HG02763 (cell line): ENCODE data around the gene ZIC5.

Experiments used
- ATAC-seq: cut with Tn5 transposase; IDR thresholded peaks from one replicate; pipeline ENCODE4 v1.9.1; 2021; ENCODE audit warnings: mild to moderate bottlenecking, moderate library complexity; ENCODE audit not compliant: unreplicated experiment

ZIC5 gene

DNA sequence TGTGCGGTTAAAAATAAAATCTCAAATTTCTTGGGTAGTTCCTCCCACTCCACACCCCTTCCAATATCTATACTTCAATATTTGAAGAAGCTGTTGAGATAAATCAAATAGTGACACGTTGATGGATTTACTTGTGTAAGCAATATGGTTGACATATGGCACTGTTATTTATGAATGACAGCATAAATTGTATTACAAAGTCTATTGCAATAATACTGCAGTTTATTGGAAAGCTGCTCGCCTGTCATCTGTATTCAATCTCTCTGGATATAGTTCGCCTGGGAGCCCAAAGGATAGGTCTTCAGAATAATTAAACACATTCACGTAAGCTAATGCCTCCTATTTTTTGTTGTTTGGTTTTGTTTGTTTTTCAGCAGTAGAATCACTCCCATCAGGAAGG is 5.0 kb upstream of the ZIC5 start:
- no peak for ATAC-seq

DNA sequence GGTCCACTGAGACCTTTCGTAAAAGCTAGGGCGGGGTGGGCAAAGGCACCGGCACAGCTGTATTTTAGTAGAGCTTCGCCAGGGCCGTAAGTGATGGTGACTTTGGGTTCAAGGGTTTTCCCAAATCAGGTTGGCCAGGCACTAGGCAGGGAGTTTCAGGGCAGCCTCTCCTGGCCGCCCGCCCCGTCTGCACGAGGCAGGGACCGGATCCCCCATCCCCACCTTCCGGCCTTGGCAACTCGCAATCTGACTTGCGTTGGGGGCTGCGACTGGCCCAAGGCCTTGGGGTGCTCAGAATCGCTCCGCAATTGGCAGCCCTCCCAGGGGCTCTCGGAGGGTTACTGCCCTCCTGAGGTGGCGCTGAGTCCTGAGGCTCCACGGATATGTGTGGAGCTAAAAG is 4.1 kb upstream of the ZIC5 start:
- no peak for ATAC-seq

GRCh38 chr13:99974939-99975561 is 3.5 kb upstream of the ZIC5 start:
- no peak for ATAC-seq

DNA sequence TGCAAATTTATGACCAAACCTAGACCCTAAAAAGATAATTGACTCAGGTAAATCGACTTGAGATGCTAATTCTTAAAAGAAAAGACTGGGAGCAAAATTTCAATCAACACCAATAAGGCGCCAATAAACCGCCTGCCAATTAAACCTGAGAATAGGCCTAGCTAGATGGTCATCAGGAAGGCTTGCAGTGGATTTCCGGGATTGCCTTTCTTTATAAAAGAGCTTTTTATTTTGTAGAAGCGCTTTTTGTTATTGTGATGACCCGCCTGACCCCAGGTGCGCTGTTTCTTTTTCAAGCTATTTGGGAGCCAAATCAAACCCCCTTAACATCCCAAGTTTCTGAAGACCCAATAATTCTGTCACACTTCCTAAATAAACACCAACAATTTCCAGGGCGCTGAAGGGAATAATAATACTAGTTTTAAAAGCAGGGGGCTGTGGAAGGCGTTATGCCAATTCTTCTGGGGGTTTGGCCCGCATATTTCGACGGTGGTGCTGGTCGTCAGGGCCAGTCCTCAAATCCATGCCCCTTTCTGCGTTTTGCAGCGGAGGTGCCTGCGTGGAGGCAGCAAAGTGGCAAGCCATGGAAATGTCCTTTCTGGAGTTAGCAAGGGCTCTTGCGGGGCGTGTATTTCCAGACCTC is 2.9 kb upstream of the ZIC5 start:
- no peak for ATAC-seq

- ATAC-seq = no peak
These were observed 2.2 kb upstream of the ZIC5 start for GRCh38 chr13:99973808-99974185.

GRCh38 chr13:99973163-99973807 is 1.7 kb upstream of the ZIC5 start:
- ATAC-seq = no peak

DNA sequence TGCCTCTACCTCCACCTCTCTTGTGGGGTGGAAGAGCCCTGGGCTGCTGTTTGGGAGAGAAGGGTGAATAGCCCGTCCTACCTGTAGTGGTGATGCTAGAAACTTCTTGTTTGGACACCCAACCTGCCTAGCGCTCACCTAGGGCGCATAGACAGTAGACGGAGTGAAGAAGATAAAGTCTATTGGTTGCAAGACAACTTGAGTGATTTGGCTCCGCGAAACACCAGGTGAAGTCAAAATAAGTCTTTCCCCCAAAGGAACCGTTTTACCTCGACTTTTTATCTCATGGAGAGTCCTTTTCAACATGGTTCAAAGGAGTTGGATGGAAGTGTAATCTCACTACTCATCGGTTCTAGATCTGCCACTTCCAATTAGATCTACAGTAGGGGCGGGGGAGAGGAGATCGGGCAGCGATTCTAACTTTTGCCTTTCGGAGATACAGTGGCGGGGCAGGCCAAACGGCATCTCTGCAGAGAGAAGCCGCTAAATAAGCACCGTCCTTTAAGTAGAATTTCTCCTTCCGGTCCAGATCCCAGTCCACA is 694 bp upstream of the ZIC5 start:
- ATAC-seq = no peak

DNA sequence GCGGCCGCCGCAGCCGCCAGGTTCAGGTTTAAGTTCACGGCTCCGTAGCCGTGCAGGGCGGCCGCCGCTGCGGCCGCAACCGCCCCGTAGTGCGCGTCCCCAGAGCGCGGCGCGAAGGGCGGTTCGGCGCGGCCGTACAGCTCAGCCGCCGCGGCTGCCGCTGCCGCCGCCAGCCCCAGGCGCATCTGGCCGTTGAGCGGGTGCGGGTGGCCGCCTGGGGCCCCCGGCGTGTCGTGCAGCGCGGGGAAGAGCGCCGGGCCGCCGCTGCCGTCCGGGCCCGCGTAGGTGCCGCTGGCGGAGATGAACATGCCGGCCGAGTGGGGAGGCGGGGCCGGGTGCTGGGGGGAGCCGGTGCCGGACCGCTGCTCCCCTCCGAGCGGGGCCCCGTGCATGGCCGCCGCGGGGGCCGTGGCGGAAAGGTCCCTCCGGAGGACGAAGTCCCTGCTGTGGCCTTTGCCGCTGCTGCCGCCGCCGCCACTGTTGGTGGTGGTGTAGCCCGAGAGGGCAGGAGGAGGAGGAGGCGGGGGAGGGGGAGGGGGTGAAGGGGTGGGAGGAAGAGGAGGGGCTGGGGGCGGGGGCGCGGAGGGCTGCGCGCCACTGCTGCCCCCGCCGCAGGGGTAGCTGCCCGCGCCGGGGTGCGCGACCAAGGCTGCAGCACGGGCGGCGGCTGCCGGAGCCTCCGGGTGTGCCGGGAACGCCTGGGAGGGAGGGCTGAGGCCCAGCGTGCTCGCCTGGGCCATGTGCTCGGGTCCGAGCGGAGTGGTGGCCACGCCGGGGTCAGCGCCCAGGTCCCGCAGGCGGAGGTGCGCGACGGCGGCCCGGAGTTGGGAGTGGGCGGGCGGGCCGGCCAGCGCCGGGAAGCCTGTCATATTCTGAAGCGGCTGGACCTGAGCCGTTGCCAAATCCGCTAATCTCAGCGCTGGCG is 654 bp downstream of the ZIC5 start:
- no peak for ATAC-seq

- no peak for ATAC-seq
These were observed 1.5 kb downstream of the ZIC5 start for GRCh38 chr13:99969919-99970650.

DNA sequence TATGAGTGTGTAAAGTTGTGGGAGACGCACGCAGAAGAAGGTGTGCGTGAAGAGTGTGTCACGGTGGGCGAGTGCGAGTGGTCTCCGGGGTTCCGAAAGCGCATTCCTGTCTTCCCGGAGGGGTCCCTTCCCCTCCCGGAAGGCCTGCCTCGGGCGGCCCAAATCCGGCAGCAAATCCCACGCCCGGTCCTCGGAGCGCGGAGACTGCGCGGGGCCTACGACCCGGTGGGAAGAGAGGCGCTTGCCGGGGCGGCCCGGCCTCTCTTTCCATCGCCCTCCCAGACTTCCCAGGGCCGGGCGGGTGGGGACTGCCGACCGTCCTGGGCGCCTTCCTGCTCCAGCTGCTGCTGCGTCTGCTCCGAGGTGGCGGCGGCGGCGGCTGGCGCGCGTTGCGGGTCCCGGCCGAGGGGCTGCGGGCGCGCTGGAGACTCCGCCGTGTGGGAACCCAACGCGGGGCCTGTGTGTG is 2.1 kb downstream of the ZIC5 start:
- ATAC-seq = no peak

- ATAC-seq = no peak
These were observed 2.8 kb downstream of the ZIC5 start for GRCh38 chr13:99968521-99969452.

DNA sequence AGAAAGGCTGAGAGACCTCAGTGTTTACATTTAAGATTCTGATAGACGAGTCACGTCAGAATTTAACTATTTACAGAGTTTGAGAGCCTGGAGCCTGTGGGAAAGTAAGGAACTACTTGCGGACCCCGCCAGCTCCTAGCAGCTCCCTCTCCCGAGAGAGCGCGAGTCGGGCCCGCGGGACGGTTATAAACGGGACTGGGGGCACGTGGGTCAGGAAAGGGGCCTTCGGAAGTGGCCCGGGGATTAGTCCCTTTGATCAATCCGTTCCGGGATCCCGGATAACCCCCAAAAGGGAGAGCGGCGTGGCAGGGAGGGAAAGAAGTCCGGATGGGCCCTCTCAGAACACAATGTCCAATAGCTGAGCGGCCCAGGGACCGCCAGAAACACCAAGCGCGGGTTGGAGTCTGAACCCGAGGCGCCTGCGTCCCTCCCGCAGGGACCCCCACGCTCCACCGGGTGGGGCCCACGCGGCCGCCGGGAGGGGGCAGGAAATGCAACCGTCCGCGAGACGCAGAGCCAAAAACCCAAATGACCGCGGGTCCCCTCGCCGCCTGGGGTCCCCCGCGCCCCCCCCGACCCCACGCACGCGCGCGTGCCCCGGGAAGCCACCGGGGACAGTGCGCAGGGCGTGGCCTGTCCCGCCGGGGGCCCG is 3.6 kb downstream of the ZIC5 start:
- ATAC-seq = no peak

GRCh38 chr13:99967498-99967868 is 4.1 kb downstream of the ZIC5 start:
- ATAC-seq = no peak

DNA sequence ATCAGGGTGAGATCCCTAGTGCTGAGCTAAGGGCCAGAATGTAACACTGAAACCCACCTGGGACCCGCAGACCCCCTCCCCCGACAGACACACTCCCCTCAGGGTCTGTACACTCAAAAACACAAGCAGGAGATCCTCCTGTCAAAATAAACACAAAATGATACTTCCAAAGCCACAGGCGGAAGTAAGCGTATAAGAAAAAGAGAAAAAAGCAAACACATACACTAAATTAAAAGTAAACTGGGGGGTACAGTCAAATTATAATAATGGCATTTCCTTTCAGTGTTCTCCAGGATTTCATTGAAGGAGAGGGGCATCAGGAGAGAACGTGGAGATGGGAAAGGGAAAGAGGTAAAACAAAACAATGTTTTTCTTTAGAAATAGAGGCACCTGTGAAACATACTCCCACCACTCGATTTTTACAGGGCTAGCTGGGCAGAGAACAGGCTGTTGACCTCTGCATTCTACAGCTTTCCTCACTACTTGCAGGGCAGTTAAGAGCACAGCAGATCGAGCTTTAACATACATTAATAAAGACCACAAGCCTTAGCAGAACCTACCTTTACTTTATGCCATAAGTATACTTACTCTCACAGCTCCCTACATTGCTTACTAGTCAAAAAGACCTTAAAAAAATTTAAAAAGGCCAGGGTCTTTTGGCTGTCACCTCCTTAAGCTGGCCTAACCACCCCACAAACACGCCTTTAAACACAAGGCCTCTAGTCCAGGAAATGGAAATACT is 5.3 kb downstream of the ZIC5 start:
- ATAC-seq = no peak

DNA sequence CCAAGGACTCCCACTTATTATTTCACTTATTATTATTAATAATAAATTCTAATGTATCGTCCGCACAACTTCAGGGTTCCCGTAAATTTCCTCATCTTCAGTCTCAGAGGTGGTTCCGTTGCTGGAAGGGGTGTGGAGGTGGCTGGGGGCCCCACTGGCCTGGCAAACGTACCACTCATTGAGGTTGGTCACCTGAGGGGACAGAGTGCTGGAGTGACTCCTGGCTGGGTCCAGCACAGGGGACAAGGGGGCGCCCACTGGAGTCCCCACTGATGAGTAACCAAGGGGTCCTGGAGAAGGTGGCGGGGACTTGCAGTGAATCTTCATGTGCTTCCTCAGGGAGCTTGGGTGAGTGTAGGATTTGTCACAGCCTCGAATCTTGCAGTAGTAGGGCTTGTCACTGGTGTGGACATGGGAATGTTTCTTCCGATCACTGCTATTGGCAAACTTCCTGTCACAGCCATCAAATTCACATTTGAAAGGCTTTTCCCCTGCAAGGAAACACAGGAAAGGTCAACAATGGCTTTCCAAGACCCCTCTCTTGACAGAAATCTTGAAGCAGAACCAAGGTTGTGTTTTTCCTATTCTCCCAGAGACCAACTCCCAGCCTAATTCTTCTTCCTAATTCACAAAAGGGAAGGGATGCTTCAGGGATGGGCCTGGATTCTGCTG is 6.1 kb downstream of the ZIC5 start:
- no peak for ATAC-seq

GRCh38 chr13:99963816-99964339 is 7.7 kb downstream of the ZIC5 start:
- no peak for ATAC-seq

DNA sequence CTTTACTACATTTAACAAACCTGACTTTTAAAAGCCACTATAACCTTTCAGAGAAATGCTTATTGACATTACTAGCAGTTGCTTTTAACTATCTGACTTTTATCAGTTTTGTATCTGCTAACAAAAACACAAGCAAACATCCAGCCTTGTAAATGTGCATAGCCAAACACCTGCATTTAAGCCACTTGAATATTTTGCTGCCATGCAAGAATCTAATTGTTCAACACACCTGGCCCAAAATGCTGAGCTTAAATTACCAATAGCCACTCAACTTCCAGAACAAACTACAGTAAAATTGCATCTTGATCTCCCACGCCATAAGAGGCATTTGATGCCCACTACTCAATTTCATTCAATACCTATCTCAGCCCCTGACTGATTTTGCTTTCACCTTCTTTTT is 9.3 kb downstream of the ZIC5 start:
- ATAC-seq = no peak
